SK-N-DZ (cell line): Measurements from ENCODE around the gene HCN2.
"Not testable (repeated sequence)": the region's sequence is repeated elsewhere in the genome, so short reads cannot be mapped to it uniquely, and the experiment has no call there.

Experiments used
- DNase-seq: peaks from one replicate; pipeline ENCODE4 v3.0.0-alpha.2; 2015; ENCODE audit warnings: low spot score

HCN2 gene

GRCh38 chr19:584240-585001 is 5.3 kb upstream of the HCN2 start:
- peak; percentile 73 for DNase-seq

- DNase-seq, result not testable (repeated sequence)
These were observed 4.5 kb upstream of the HCN2 start for GRCh38 chr19:585146-585545.

- DNase-seq, result no peak
These were observed 4.0 kb upstream of the HCN2 start for GRCh38 chr19:585551-586110.

GRCh38 chr19:588093-588740 is 1.5 kb upstream of the HCN2 start:
- DNase-seq, result peak; percentile 84

GRCh38 chr19:588741-589692 is 664 bp upstream of the HCN2 start:
- peak; percentile 55 for DNase-seq

GRCh38 chr19:590396-590745 is 690 bp downstream of the HCN2 start:
- DNase-seq, result no peak

- DNase-seq, result no peak
These were observed 1.0 kb downstream of the HCN2 start for GRCh38 chr19:590750-591098.

GRCh38 chr19:591099-591958 is 1.6 kb downstream of the HCN2 start:
- no peak for DNase-seq

- DNase-seq, result no peak
These were observed 2.4 kb downstream of the HCN2 start for GRCh38 chr19:592101-592500.

GRCh38 chr19:593055-593454 is 3.4 kb downstream of the HCN2 start:
- no peak for DNase-seq

- DNase-seq, result no peak
These were observed 3.8 kb downstream of the HCN2 start for GRCh38 chr19:593505-593904.

- no peak for DNase-seq
These were observed 4.7 kb downstream of the HCN2 start for GRCh38 chr19:594265-594870.

- DNase-seq, result no peak
These were observed 5.9 kb downstream of the HCN2 start for GRCh38 chr19:595326-596262.

GRCh38 chr19:596263-596655 is 6.6 kb downstream of the HCN2 start:
- no peak for DNase-seq

GRCh38 chr19:597406-598315 is 8.0 kb downstream of the HCN2 start:
- no peak for DNase-seq

- DNase-seq, result no peak
These were observed 11.6 kb downstream of the HCN2 start for GRCh38 chr19:601310-601709.

GRCh38 chr19:601790-602189 is 12.1 kb downstream of the HCN2 start:
- no peak for DNase-seq
